ENCODE data around the gene DUSP5.

DUSP5 gene

GRCh38 chr10:110481919-110482318 is 15.8 kb upstream of the DUSP5 start:
- no peak for DNase-seq

GRCh38 chr10:110483633-110484032 is 14.1 kb upstream of the DUSP5 start:
- no peak for DNase-seq

- DNase-seq: no peak
These were observed 12.2 kb upstream of the DUSP5 start for GRCh38 chr10:110485541-110485940.

GRCh38 chr10:110486680-110487410 is 10.9 kb upstream of the DUSP5 start:
- DNase-seq: no peak

- no peak for DNase-seq
These were observed 10.0 kb upstream of the DUSP5 start for GRCh38 chr10:110487411-110488331.

GRCh38 chr10:110488332-110488681 is 9.4 kb upstream of the DUSP5 start:
- DNase-seq: no peak

- DNase-seq: no peak
These were observed 8.8 kb upstream of the DUSP5 start for GRCh38 chr10:110488940-110489339.

GRCh38 chr10:110490640-110491039 is 7.1 kb upstream of the DUSP5 start:
- no peak for DNase-seq

- no peak for DNase-seq
These were observed 6.4 kb upstream of the DUSP5 start for GRCh38 chr10:110491346-110491745.

GRCh38 chr10:110492069-110492822 is 5.5 kb upstream of the DUSP5 start:
- no peak for DNase-seq

- no peak for DNase-seq
These were observed 3.8 kb upstream of the DUSP5 start for GRCh38 chr10:110493832-110494426.

GRCh38 chr10:110494532-110494931 is 3.2 kb upstream of the DUSP5 start:
- no peak for DNase-seq

- DNase-seq: no peak
These were observed 1.8 kb upstream of the DUSP5 start for GRCh38 chr10:110495731-110496552.

- no peak for DNase-seq
These were observed 912 bp upstream of the DUSP5 start for GRCh38 chr10:110496553-110497437.

- no peak for DNase-seq
These were observed 627 bp downstream of the DUSP5 start for GRCh38 chr10:110498087-110498981.

- DNase-seq: no peak
These were observed 1.5 kb downstream of the DUSP5 start for GRCh38 chr10:110498982-110499795.

GRCh38 chr10:110499796-110500514 is 2.2 kb downstream of the DUSP5 start:
- DNase-seq: no peak

- DNase-seq: no peak
These were observed 2.8 kb downstream of the DUSP5 start for GRCh38 chr10:110500515-110500905.

Measured in NCI-H1436 treated with DMSO at 0.1 percent for 48 hours (cell line).